K562 (cell line): ENCODE measurements around the gene CLASP1. TPM values are rescaled to one million over a fixed set of nuclear protein-coding genes. Genes with fewer than 3 reads are reported as not detected.

Source experiments
- CBFA2T2 ChIP-seq: fragments of 450-650 bp; conservative IDR thresholded peaks from 2 replicates; pipeline ENCODE4 v1.6.1; 2017; ENCODE audit warnings: mild to moderate bottlenecking
- EP300 ChIP-seq: IDR thresholded peaks from 2 replicates; pipeline ENCODE4 v1.6.1; 2012; ENCODE audit warnings: low read length, improper control_type of control experiment
- FOXA1 ChIP-seq: fragments of 450-650 bp; IDR thresholded peaks from 2 replicates; pipeline ENCODE4 v1.6.1; 2016; ENCODE audit warnings: mild to moderate bottlenecking, borderline replicate concordance
- GABPA ChIP-seq: fragments of 200-800 bp; sonication (Bioruptor generic); conservative IDR thresholded peaks from 2 replicates; pipeline ENCODE4 v1.6.1; 2016; ENCODE audit warnings: low read depth, missing genetic modification characterization, missing compliant biosample characterization
- GABPB1 ChIP-seq: sonication (generic); formaldehyde crosslinking; IDR thresholded peaks from 2 replicates; pipeline ENCODE4 v1.8.0; 2022; ENCODE audit warnings: mild to moderate bottlenecking, missing genetic modification reagents
- ZBTB40 ChIP-seq, 2 experiments: fragments of 450-650 bp in 1 of 2; sonication (generic) in 1 of 2; formaldehyde crosslinking in 1 of 2; IDR thresholded peaks; 2 replicates each; pipeline versions ENCODE4 v1.7.1 to v1.9.0; 2016 to 2022; ENCODE audit warnings: inconsistent platforms in 1 of 2, mild to moderate bottlenecking in 1 of 2, missing genetic modification reagents in 1 of 2
- ZNF239 ChIP-seq: fragments of 250-450 bp; sonication (Bioruptor Pico); IDR thresholded peaks from 2 replicates; pipeline ENCODE4 v1.4.0; 2020; ENCODE audit warnings: mild to moderate bottlenecking
- polyA plus RNA-seq, 8 experiments: library from polyadenylated mRNA; depleted of rRNA in 4 of 8; stranded (reverse) in 5 of 8; unstranded in 3 of 8; fragments of >200 nt; fragmentation: Nextera tagmentation in 2 of 8; fragmentation: Illumina TruSeq in 1 of 8; extraction: Ambion mirVana in 2 of 8; extraction: Trizol in 1 of 8; gene quantifications; 2 replicates each; pipeline versions ENCODE4 v1.2.1 to v1.2.3, GENCODE V29; 2011 to 2014; ENCODE audit warnings: inconsistent platforms in 1 of 8, missing spikeins in 1 of 8
- total RNA-seq, 7 experiments: library from RNA; depleted of rRNA in 6 of 7; stranded (reverse); fragments of >200 nt in 6 of 7; fragmentation: Illumina TruSeq in 2 of 7; extraction: Trizol in 2 of 7; gene quantifications; 2 replicates each; pipeline versions ENCODE4 v1.2.1 to v1.2.3, GENCODE V29; 2011 to 2021; ENCODE audit warnings: low replicate concordance in 1 of 7
- TF ChIP-seq, protein P1 (sequence below): fragments of 250-450 bp; sonication (Bioruptor Pico); IDR thresholded peaks from 2 replicates; pipeline ENCODE4 v1.5.0; 2021; ENCODE audit warnings: mild to moderate bottlenecking, moderate library complexity
- TF ChIP-seq, protein P2 (sequence below): fragments of 200-800 bp; sonication (Bioruptor generic); IDR thresholded peaks from 2 replicates; pipeline ENCODE4 v1.6.1; 2017; ENCODE audit warnings: missing genetic modification characterization, missing compliant biosample characterization

CLASP1 gene
- total and polyA plus RNA-seq, 9 of the 15 experiments (the other 6 are each of a cell fraction or from before 2014, with no cell fraction given), result 1.7 to 40.3 (median 20.7) TPM

DNA sequence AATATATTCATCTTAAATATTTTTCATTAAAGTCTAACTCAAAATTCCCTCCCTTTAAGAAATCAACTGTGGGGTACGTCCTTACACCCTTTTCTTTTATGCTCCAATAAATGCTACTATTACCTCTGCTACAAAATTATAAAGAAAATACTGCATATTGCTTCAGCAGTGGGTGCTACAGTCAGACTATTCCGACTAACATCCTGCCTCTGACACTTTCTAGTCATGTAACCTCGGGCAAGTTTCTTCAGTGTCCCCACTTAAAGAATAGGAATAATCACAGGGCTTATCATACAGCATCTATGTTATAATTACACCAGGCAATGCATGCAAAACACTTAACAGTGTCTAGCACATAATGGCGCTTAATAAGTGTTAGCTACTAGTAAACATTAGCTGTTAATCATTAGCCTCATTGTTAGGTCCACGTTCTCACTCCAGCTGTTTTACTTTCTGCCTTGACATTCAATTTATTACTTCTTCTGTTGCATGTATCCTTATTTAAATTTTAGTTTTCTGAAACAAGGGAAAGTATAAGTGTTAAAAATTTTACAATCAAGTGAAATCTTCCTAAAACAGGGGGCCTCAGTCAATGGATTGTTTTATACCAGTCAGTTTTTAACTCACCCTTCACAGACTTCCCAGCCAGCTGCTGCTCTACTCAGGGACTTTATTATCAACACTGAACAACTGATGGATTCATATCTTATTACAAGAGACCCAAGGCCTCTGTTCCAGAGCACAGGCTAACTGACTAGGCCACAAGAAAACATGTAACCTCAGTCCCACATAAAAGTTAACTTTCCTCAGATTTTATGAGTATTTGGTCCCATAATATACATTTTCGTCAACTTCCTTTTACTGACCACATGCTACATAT lies 54.0 kb downstream of the CLASP1 start (continued):
- TF ChIP-seq ZBTB40 (IDR thresholded peaks at IDR 0.05) (peak; percentile 52), ZBTB40 (CRISPR knock-in tag; IDR thresholded peaks at IDR 0.05) (no peak), FOXA1 (no peak), CBFA2T2 (peak; percentile 20; the same call in 1 of the 2 replicates), ZNF239 (peak; percentile 76), EP300 (peak; percentile 9; the same call in 1 of the 2 replicates), GABPB1 (CRISPR knock-in tag) (peak; percentile 60; the same call in 1 of the 2 replicates), GABPA (peak; percentile 70)
- TF ChIP-seq, protein P1, sequence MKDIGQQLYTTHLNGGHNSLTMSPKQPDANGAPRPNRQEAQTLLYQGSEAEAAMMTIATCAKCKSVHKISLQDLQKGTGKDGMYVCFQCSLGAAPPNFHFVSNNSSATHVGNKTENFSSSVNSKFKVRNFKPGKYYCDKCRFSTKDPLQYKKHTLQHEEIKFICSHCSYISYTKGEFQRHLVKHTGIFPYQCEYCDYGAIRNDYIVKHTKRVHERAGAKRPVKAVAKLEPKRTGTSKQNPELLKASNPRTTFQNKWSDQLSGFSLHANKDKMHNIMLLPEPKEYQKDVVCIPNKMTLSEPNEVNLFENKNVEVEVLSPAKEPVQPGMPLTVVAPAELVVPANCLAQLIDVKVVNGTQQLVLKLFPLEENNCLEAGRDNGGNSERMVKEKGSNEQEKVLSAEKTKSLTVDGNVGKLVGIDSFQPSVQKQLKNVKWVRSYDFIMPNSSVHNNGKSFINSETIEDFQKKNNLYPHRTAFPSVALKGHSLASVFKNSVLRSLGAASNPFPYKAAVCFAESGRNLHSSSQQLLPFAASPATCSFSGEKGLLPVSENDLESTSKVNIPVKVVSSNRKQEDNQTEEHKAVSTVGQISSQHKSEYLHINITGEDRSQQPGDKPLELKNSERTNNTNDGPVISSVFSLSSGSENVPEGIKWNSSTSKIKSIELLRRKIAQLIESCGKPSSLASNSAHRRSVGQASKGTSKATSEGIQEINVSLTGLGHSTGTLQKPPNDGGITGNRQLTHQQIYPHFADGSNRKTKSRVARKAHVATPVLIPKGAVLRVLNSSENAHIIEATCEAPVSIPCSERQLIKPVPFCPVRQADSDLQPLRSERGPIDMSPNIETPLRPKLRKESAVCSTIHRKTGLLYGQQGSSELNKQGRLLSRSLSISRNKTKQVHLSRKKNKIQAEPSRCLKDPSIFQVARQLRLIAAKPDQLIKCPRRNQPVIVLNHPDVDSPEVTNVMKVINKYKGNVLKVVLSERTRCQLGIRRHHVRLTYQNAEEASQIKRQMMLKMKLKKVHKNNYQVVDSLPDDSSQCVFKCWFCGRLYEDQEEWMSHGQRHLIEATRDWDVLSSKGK (CRISPR knock-in tag), result no peak
- TF ChIP-seq, protein P2, sequence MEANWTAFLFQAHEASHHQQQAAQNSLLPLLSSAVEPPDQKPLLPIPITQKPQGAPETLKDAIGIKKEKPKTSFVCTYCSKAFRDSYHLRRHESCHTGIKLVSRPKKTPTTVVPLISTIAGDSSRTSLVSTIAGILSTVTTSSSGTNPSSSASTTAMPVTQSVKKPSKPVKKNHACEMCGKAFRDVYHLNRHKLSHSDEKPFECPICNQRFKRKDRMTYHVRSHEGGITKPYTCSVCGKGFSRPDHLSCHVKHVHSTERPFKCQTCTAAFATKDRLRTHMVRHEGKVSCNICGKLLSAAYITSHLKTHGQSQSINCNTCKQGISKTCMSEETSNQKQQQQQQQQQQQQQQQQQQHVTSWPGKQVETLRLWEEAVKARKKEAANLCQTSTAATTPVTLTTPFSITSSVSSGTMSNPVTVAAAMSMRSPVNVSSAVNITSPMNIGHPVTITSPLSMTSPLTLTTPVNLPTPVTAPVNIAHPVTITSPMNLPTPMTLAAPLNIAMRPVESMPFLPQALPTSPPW (CRISPR knock-in tag), result no peak
- TF ChIP-seq, all 486 proteins: peak for 8
